ENCODE data around the gene ZNF518A. TPM values are rescaled to one million over a fixed set of nuclear protein-coding genes. Genes with fewer than 3 reads are reported as not detected.

The ZNF518A gene
- total RNA-seq, 1 experiment from 2014 or later = 36.2 TPM

- H3K56ac ChIP-seq (ENCODE audit: insufficient read length, low read depth, low read length) = no peak overlapping the region
- H2AFZ ChIP-seq (ENCODE audit: low read length) = no peak overlapping the region
- no peak overlapping the region for H3K4me3 Mint-ChIP-seq
- TF ChIP-seq CTCF (conservative IDR thresholded peaks at IDR 0.05) = no peak
- H4K20me1 ChIP-seq (ENCODE audit: control insufficient read depth, insufficient read depth, insufficient read length) = no peaks in the 10 kb centered on the region
- H2BK12ac ChIP-seq (ENCODE audit: insufficient read length, low read depth, low read length) = no peak overlapping the region
- no peaks in the 10 kb centered on the region for H3K27me3 ChIP-seq (ENCODE audit: insufficient read depth, low read length)
- no peak for DNase-seq
- no peak overlapping the region for H3T11ph ChIP-seq (ENCODE audit: low read length)
- H2BK5ac ChIP-seq (ENCODE audit: insufficient read length, low read length) = no peak overlapping the region
- no peak overlapping the region for H2BK20ac ChIP-seq (ENCODE audit: low read depth, low read length, poor library complexity, severe bottlenecking)
- no peaks in the 10 kb centered on the region for H3K79me2 ChIP-seq (ENCODE audit: insufficient read depth, low read length)
- H2BK15ac ChIP-seq (ENCODE audit: low read depth, low read length) = no peak overlapping the region
- H3K9me3 Mint-ChIP-seq = peaks cover 23 to 24% of the 10 kb centered on the region in 2 experiments
- H3K27ac Mint-ChIP-seq = no peak overlapping the region
- H3K36me3 Mint-ChIP-seq (ENCODE audit: insufficient read depth in 1 of 3, low read depth in 3 of 3) = peaks cover 2 to 25% (median 14%) of the 10 kb centered on the region in 3 experiments; a peak in 5 of 7 replicates
- no peak overlapping the region for H3K14ac ChIP-seq (ENCODE audit: insufficient read depth, low read length)
- WGBS (ENCODE audit: extremely low coverage, insufficient read length, low lambda C conversion rate) = no CpG with 5 or more reads among the region's 2 CpGs
- H3K79me1 ChIP-seq (ENCODE audit: insufficient read depth, low read depth, low read length, poor library complexity, severe bottlenecking) = no peaks in the 10 kb centered on the region
- no peak overlapping the region for H3K9ac ChIP-seq (ENCODE audit: extremely low read depth, insufficient read length, low read length)
- no peak overlapping the region for H2BK120ac ChIP-seq (ENCODE audit: low read depth, low read length, poor library complexity, severe bottlenecking)
- H3K9me3 ChIP-seq (ENCODE audit: control insufficient read depth, low read depth, low read length) = no peaks in the 10 kb centered on the region
- H4K5ac ChIP-seq (ENCODE audit: insufficient read length, low read depth, low read length) = no peak overlapping the region
- no peak overlapping the region for H3K4me2 ChIP-seq (ENCODE audit: insufficient read depth, insufficient read length, low read length)
- no peak overlapping the region for H2AK5ac ChIP-seq (ENCODE audit: insufficient read length, low read length)
- H3K27ac ChIP-seq (ENCODE audit: insufficient read length, low read depth, low read length) = no peak overlapping the region
- H3K4me1 ChIP-seq (ENCODE audit: insufficient read depth, low read length) = no peaks in the 10 kb centered on the region
- no peak overlapping the region for H3K18ac ChIP-seq (ENCODE audit: insufficient read length, low read depth, low read length)
- peaks cover 2% of the 10 kb centered on the region for H3K27me3 Mint-ChIP-seq (ENCODE audit: low read depth)
- no peak overlapping the region for H3K23ac ChIP-seq (ENCODE audit: insufficient read length, low read depth, low read length)
- no peak overlapping the region for H4K91ac ChIP-seq (ENCODE audit: insufficient read length, low read depth, low read length)
- H3K4me1 Mint-ChIP-seq = no peaks in the 10 kb centered on the region; a peak in 1 of 4 replicates
- H3K4ac ChIP-seq (ENCODE audit: low read depth, low read length) = no peak overlapping the region
- H3K23me2 ChIP-seq (ENCODE audit: insufficient read length, low read depth, low read length, poor library complexity, severe bottlenecking) = no peaks in the 10 kb centered on the region
- no peak overlapping the region for H4K8ac ChIP-seq (replicated peaks; ENCODE audit: insufficient read length, low read depth, low read length)
Measured at GRCh38 chr10:96188421-96188820, 58.3 kb downstream of the ZNF518A start.
